ENCODE measurements around the gene PSMA2.
"Not testable (repeated sequence)": the region's sequence is repeated elsewhere in the genome, so short reads cannot be mapped to it uniquely, and the experiment has no call there.

Gene PSMA2

DNA sequence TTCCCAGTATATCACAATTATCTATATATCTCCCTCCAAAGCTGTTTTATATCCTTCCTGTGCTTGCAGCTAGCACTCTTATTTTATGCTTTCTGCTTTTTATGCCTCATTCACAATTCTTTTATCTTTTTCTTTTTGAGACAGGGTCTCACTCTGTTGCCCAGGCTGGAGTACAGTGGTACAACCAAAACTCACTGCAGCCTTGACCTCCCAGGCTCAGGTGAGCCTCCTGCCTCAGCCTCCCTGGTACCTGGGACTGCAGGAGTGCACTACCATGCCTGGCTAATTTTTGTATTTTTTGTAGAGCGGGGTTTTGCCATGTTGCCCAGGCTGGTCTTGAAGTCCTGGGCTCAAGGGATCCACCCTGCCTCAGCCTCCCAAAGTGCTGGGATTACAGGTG lies 25.8 kb downstream of the PSMA2 start:
- no peak for DNase-seq
- peaks cover 7% of the 10 kb centered on the region for H3K27me3 Mint-ChIP-seq
- no peak overlapping the region for H3K27ac Mint-ChIP-seq
- H3K4me3 Mint-ChIP-seq: no peak overlapping the region
- H3K4me1 Mint-ChIP-seq: peaks cover 13% of the 10 kb centered on the region
- H3K9me3 Mint-ChIP-seq: no peaks in the 10 kb centered on the region
- peaks cover 15% of the 10 kb centered on the region for H3K36me3 Mint-ChIP-seq
- CTCF ChIA-PET: interaction anchor here (0.7 kb wide), 1 partner anchor 787 kb away, joined by 3 read pairs; no protein-coding TSS in a partner anchor

- CTCF ChIA-PET: no interaction called here
- no peaks in the 10 kb centered on the region for H3K36me3 Mint-ChIP-seq
- no peak overlapping the region for H3K27ac Mint-ChIP-seq
- H3K9me3 Mint-ChIP-seq: no peaks in the 10 kb centered on the region
- no peaks in the 10 kb centered on the region for H3K4me1 Mint-ChIP-seq
- H3K27me3 Mint-ChIP-seq: peaks cover 11% of the 10 kb centered on the region
- no peak for DNase-seq
- no peak overlapping the region for H3K4me3 Mint-ChIP-seq
Measured at GRCh38 chr7:42902331-42902730, 29.6 kb downstream of the PSMA2 start.

- no peak overlapping the region for H3K27ac Mint-ChIP-seq
- H3K27me3 Mint-ChIP-seq: peaks cover 15% of the 10 kb centered on the region
- no peak overlapping the region for H3K4me3 Mint-ChIP-seq
- H3K9me3 Mint-ChIP-seq: no peaks in the 10 kb centered on the region
- no peaks in the 10 kb centered on the region for H3K36me3 Mint-ChIP-seq
- no peak for DNase-seq
- H3K4me1 Mint-ChIP-seq: no peaks in the 10 kb centered on the region
- CTCF ChIA-PET: no interaction called here
Measured at GRCh38 chr7:42900842-42901241, 31.1 kb downstream of the PSMA2 start.

DNA sequence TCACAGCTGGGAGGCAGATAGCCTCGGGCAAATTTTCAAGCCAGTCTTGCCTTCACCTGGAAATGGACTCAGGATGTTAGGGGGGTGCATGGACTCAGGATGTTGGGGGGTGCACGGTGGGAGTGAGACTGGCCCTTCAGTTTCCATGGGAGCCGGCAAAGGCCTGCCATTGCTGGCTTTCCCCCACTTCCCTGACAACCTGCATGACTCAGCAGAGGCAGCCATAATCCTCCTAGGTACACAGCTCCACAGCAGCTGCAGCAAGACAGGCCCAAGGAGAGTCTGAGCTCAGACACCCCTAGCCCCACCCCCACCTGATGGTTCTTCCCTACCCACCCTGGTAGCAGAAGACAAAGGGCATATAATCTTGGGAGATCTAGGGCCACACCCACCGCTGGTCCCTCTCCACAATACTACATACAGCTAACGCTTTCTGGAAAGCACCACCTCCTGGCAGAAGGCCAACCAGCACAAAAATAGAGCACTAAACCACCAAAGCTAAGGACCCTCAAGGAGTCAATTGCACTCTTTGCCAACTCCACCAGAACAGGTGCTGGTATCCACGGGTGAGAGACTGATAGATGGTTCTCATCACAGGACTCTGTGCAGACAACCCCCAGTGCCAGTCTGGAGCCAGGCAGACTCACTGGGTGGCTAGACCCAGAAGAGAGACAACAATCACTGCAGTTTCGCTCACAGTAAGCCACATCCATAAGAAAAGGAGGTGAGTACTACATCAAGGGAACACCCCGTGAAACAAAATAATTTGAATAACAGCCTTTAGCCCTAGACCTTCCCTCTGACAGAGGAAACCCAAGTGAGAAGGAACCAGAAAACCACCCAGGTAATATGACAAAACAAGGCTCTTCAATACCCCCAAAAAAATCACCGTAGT lies 38.4 kb downstream of the PSMA2 start:
- Mint-ChIP-seq H3K36me3 (no peaks in the 10 kb centered on the region), H3K27me3 (peaks cover 9% of the 10 kb centered on the region), H3K4me1 (peaks cover 7% of the 10 kb centered on the region), H3K9me3 (peaks cover 6% of the 10 kb centered on the region), H3K4me3 (no peak overlapping the region), H3K27ac (no peak overlapping the region)
- no peak for DNase-seq
- CTCF ChIA-PET: no interaction called here

GRCh38 chr7:42886893-42887505 lies 45.0 kb downstream of the PSMA2 start:
- no peaks in the 10 kb centered on the region for H3K36me3 Mint-ChIP-seq
- peaks cover 15% of the 10 kb centered on the region for H3K27me3 Mint-ChIP-seq
- peaks cover 23% of the 10 kb centered on the region for H3K4me1 Mint-ChIP-seq
- no peak for DNase-seq
- peak overlapping the region; percentile 77 for H3K4me3 Mint-ChIP-seq
- peak overlapping the region; percentile 16 for H3K27ac Mint-ChIP-seq
- no peaks in the 10 kb centered on the region for H3K9me3 Mint-ChIP-seq
- CTCF ChIA-PET: interaction anchor here (0.9 to 2.0 kb wide), 2 partner anchors 11 to 947 kb away, joined by 3 to 6 read pairs; no protein-coding TSS in a partner anchor

GRCh38 chr7:42886129-42886528 lies 45.8 kb downstream of the PSMA2 start:
- Mint-ChIP-seq H3K4me1 (peaks cover 23% of the 10 kb centered on the region), H3K36me3 (no peaks in the 10 kb centered on the region), H3K27me3 (peaks cover 15% of the 10 kb centered on the region), H3K27ac (no peak overlapping the region), H3K9me3 (no peaks in the 10 kb centered on the region), H3K4me3 (no peak overlapping the region)
- CTCF ChIA-PET: interaction anchor here (2.0 kb wide), 1 partner anchor 946 kb away, joined by 6 read pairs; no protein-coding TSS in a partner anchor
- DNase-seq: no peak

DNA sequence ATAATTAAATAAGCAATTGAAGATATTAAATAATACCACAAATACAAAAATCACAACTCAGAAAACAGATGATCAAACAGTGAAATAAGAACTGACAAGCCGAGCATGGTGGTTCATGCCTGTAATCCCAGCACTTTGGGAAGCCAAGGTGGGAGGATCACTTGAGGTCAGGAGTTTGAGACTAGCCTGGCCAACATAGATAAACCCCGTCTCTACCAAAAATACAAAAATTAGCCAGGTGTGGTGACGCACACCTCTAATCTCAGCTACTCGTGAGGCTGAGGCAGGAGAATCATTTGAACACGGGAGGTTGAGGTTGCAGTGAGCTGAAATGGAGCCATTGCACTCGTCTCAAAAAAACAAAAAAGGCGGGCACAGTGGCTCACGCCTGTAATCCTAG lies 46.8 kb downstream of the PSMA2 start:
- not testable (repeated sequence) for H3K9me3 Mint-ChIP-seq, H3K27ac Mint-ChIP-seq, H3K36me3 Mint-ChIP-seq, H3K4me3 Mint-ChIP-seq, DNase-seq
- CTCF ChIA-PET: interaction anchor here (0.7 kb wide), 1 partner anchor 9 kb away, joined by 3 read pairs; no protein-coding TSS in a partner anchor
- peaks cover 15% of the 10 kb centered on the region for H3K27me3 Mint-ChIP-seq
- H3K4me1 Mint-ChIP-seq: peaks cover 23% of the 10 kb centered on the region

GRCh38 chr7:42883950-42884349 lies 48.0 kb downstream of the PSMA2 start:
- no peak for DNase-seq
- peaks cover 19% of the 10 kb centered on the region for H3K4me1 Mint-ChIP-seq
- no peak overlapping the region for H3K27ac Mint-ChIP-seq
- no peaks in the 10 kb centered on the region for H3K9me3 Mint-ChIP-seq
- H3K36me3 Mint-ChIP-seq: no peaks in the 10 kb centered on the region
- CTCF ChIA-PET: no interaction called here
- no peak overlapping the region for H3K4me3 Mint-ChIP-seq
- H3K27me3 Mint-ChIP-seq: peaks cover 14% of the 10 kb centered on the region

DNA sequence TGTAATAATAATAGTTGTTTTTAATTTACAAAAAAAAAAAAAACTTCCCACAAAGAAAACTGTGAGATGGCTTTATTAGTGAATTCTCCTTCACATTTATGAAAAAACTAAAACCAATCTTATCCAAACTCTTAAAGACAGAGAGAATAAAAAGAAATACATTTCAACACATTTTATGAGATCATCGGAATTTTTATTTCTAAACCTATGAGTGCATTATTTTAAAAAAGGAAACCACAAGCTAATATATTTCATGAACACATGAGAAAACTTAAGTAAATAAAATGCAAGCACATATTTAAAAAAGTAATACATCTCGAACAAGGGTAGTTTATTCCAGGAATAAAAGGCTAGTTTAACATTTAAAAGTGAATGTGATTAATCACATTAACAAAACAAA lies 51.6 kb downstream of the PSMA2 start:
- Mint-ChIP-seq H3K4me3 (no peak overlapping the region), H3K27me3 (peaks cover 13% of the 10 kb centered on the region), H3K36me3 (no peaks in the 10 kb centered on the region), H3K4me1 (no peaks in the 10 kb centered on the region), H3K9me3 (no peaks in the 10 kb centered on the region), H3K27ac (no peak overlapping the region)
- CTCF ChIA-PET: no interaction called here
- no peak for DNase-seq

DNA sequence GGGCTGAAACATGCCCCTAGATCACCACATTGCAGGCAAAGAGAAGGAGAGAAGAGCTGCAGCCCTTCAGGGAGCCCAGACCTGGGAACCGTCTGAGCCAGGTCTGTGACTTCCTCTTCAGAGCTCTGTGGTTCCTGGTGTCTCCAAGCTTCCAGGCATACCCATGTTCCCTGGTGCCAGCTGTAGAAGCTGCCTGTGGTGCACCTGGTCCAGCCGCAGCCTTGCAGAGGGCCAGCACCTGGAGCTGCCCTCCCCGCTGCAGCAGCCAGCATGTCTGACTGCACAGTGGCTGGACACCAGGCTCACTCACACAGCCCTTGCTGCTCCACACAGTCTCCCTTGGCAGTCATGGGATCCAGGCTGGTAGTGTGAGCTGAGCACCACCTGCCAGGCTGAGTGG lies 53.7 kb downstream of the PSMA2 start:
- H3K27me3 Mint-ChIP-seq: peaks cover 13% of the 10 kb centered on the region
- H3K27ac Mint-ChIP-seq: no peak overlapping the region
- no peak for DNase-seq
- H3K36me3 Mint-ChIP-seq: no peaks in the 10 kb centered on the region
- H3K4me3 Mint-ChIP-seq: no peak overlapping the region
- no peaks in the 10 kb centered on the region for H3K4me1 Mint-ChIP-seq
- H3K9me3 Mint-ChIP-seq: no peaks in the 10 kb centered on the region
- CTCF ChIA-PET: interaction anchor here (0.6 to 3.6 kb wide), 3 partner anchors 247 to 937 kb away, joined by 3 to 22 read pairs (median 15); no protein-coding TSS in a partner anchor

- H3K27me3 Mint-ChIP-seq: peaks cover 13% of the 10 kb centered on the region
- CTCF ChIA-PET: interaction anchor here (0.6 to 3.6 kb wide), 4 partner anchors 30 to 937 kb away, joined by 3 to 22 read pairs (median 14); no protein-coding TSS in a partner anchor
Measured at GRCh38 chr7:42877862-42878261, 54.1 kb downstream of the PSMA2 start.

GRCh38 chr7:42876182-42877068 lies 55.5 kb downstream of the PSMA2 start:
- peak; percentile 65 for DNase-seq
- H3K27me3 Mint-ChIP-seq: peaks cover 13% of the 10 kb centered on the region
- H3K9me3 Mint-ChIP-seq: no peaks in the 10 kb centered on the region
- H3K4me1 Mint-ChIP-seq: no peaks in the 10 kb centered on the region
- H3K27ac Mint-ChIP-seq: no peak overlapping the region
- H3K36me3 Mint-ChIP-seq: no peaks in the 10 kb centered on the region
- CTCF ChIA-PET: interaction anchor here (0.6 to 3.6 kb wide), 12 partner anchors 9 to 935 kb away, joined by 3 to 22 read pairs (median 3); no protein-coding TSS in a partner anchor
- H3K4me3 Mint-ChIP-seq: no peak overlapping the region

More at GRCh38 chr7:42877862-42878261, 54.1 kb downstream of the PSMA2 start:
- Mint-ChIP-seq H3K27ac (no peak overlapping the region), H3K4me3 (no peak overlapping the region), H3K9me3 (no peaks in the 10 kb centered on the region), H3K4me1 (no peaks in the 10 kb centered on the region), H3K36me3 (no peaks in the 10 kb centered on the region)
- no peak for DNase-seq

DNA sequence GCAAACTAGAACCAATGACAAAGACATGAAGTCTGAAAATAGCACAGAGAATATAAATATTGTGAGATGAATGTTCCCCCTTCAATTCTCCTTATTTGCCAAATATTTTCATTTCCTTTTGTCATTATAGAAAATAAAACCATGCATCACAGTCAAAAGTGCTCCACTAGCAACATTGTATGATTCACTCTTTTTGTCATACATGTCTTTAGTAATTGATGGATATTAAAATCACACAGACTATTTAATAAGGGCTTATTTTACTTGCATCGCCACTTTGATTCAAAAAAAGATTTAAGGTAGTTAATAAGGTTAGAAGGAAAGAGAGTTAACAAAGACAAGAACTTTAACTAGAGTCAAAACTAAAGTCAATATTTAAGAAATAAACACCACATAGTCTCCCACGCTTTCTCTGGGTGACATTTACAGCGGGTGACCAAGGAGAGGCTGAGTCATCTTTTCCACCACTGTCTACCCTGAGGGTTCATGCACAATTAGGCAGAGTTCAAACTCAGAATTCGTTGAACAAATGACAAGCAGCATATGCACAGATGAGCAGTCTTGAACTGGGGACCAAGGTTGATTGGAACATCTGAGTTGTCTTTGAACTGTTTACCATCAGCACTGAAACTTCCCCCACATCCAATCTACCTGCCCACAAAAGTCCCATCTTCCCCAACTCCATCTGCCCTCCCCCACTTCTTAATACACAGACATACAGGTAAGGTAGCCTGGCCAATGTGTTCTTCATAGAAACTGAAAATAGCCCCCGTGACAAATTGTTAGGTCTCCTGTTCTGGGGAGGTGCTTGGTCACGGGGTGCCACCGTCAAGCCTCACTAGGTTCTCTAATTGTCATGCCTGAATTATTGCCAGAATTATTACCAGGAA lies 62.6 kb downstream of the PSMA2 start:
- H3K27me3 Mint-ChIP-seq: peaks cover 3% of the 10 kb centered on the region
- CTCF ChIA-PET: no interaction called here
- H3K36me3 Mint-ChIP-seq: no peaks in the 10 kb centered on the region
- no peak overlapping the region for H3K4me3 Mint-ChIP-seq
- no peak for DNase-seq
- peak overlapping the region; percentile 3 for H3K27ac Mint-ChIP-seq
- H3K9me3 Mint-ChIP-seq: peaks cover 5% of the 10 kb centered on the region
- H3K4me1 Mint-ChIP-seq: no peaks in the 10 kb centered on the region

All from activated naive CD4-positive, alpha-beta T cell treated with anti-CD3 and anti-CD28 coated beads, Interleukin-2, amount 10 ng/mL, durations not matched to agents 7 days and 5 days (primary cell).